Spleen (tissue), 7 donors: ENCODE measurements around the gene SLC35F3.

ENCODE experiments used
- CTCF ChIP-seq, 11 experiments: fragments of 200-600 bp in 7 of 11; fragments of 450-650 bp in 4 of 11; sonication (generic) in 4 of 11; IDR thresholded peaks in 8 of 11; conservative IDR thresholded peaks in 3 of 11; 1 replicate in 7 of 11; 2 replicates in 4 of 11; pipeline versions ENCODE4 v1.4.0 to v1.8.0; 2016 to 2021; ENCODE audit warnings: antibody characterized with exemption in 11 of 11, inconsistent platforms in 4 of 11, mild to moderate bottlenecking in 1 of 11
- POLR2A ChIP-seq, 3 donors: fragments of 450-650 bp; IDR thresholded peaks; one replicate each; pipeline ENCODE4 v1.5.1; 2017; ENCODE audit warnings: antibody characterized with exemption in 3 of 3, mild to moderate bottlenecking in 1 of 3
- POLR2AphosphoS5 ChIP-seq, 3 donors: sonication (generic); formaldehyde crosslinking; IDR thresholded peaks; one replicate each; pipeline ENCODE4 v1.5.1; 2017; ENCODE audit warnings: antibody characterized with exemption in 3 of 3
- donor health status: DM: no; HTN: no; CAD: no; lungs with moderate emphysema.
- donor health status: DM: no; HTN: no; CAD: no.
- donor health status: DM: no; HTN: no; CAD: no.

DNA sequence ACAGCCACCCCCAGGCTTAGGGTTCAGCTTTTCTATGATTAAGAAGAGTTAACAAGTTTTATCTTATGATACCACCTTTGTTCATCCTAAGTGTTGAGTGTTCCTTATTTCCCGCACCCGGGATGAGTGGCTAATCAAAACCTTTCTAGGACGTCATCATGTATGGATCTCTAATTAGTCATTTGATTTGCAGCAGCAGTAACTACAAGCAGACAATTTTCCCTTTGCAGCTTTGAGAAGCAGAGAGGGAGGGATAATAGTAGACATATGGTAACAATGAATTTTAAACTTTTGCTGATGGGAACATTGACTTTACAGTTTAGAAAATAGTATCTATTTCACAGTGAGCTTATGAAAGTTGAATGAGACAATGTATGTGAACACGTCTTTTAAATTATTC, 30.8 kb upstream of the SLC35F3 start:
- TF ChIP-seq CTCF (IDR thresholded peaks at IDR 0.05 in 8 of 11, conservative IDR thresholded peaks at IDR 0.05 in 3 of 11): no peak
- no peak for TF ChIP-seq POLR2A (IDR thresholded peaks at IDR 0.05)
- no peak for TF ChIP-seq POLR2AphosphoS5 (IDR thresholded peaks at IDR 0.05)
